Osteocyte (in vitro differentiated cells): Measurements from ENCODE around the gene PILRA. TPM values are rescaled to one million over a fixed set of nuclear protein-coding genes. Genes with fewer than 3 reads are reported as not detected.

Experiments
- DNase-seq: peaks from one replicate; pipeline ENCODE4 v3.0.0; 2021; ENCODE audit warnings: mixed read lengths; ENCODE audit not compliant: unreplicated experiment; ENCODE audit errors: extremely low spot score
- H3K27ac Mint-ChIP-seq: one replicate; pipeline ENCODE4 v1.8.0; 2021; ENCODE audit warnings: mild to moderate bottlenecking, mixed read lengths; ENCODE audit not compliant: unreplicated experiment
- H3K27me3 Mint-ChIP-seq: one replicate; pipeline ENCODE4 v1.8.0; 2021; ENCODE audit warnings: mixed read lengths; ENCODE audit not compliant: unreplicated experiment
- H3K36me3 Mint-ChIP-seq: one replicate; pipeline ENCODE4 v1.8.0; 2021; ENCODE audit warnings: mixed read lengths; ENCODE audit not compliant: unreplicated experiment
- H3K4me1 Mint-ChIP-seq: one replicate; pipeline ENCODE4 v1.8.0; 2021; ENCODE audit warnings: mixed read lengths; ENCODE audit not compliant: unreplicated experiment
- H3K4me3 Mint-ChIP-seq: one replicate; pipeline ENCODE4 v1.8.0; 2021; ENCODE audit warnings: mild to moderate bottlenecking, moderate library complexity, mixed read lengths; ENCODE audit not compliant: unreplicated experiment
- H3K9me3 Mint-ChIP-seq: one replicate; pipeline ENCODE4 v1.8.0; 2021; ENCODE audit warnings: mixed read lengths; ENCODE audit not compliant: unreplicated experiment
- total RNA-seq: library from RNA; stranded (reverse); gene quantifications from 2 replicates; pipeline ENCODE4 v1.2.1, GENCODE V29; 2021
- TF ChIP-seq, protein P1 (sequence below): fragments of 200-600 bp; sonication (generic); IDR thresholded peaks from 2 replicates; pipeline ENCODE4 v1.5.0; 2021; ENCODE audit warnings: antibody characterized with exemption, mild to moderate bottlenecking, moderate library complexity

PILRA gene
- total RNA-seq, 1 donor from 2014 or later, result 2.5 TPM

- H3K27ac Mint-ChIP-seq, result peak overlapping the region; percentile 82
- peaks cover 45% of the 10 kb centered on the region for H3K4me1 Mint-ChIP-seq
- peaks cover 27% of the 10 kb centered on the region for H3K36me3 Mint-ChIP-seq
- DNase-seq, result no peak
- H3K27me3 Mint-ChIP-seq, result no peaks in the 10 kb centered on the region
- peak overlapping the region; percentile 76 for H3K4me3 Mint-ChIP-seq
- no peaks in the 10 kb centered on the region for H3K9me3 Mint-ChIP-seq
- TF ChIP-seq, protein P1, sequence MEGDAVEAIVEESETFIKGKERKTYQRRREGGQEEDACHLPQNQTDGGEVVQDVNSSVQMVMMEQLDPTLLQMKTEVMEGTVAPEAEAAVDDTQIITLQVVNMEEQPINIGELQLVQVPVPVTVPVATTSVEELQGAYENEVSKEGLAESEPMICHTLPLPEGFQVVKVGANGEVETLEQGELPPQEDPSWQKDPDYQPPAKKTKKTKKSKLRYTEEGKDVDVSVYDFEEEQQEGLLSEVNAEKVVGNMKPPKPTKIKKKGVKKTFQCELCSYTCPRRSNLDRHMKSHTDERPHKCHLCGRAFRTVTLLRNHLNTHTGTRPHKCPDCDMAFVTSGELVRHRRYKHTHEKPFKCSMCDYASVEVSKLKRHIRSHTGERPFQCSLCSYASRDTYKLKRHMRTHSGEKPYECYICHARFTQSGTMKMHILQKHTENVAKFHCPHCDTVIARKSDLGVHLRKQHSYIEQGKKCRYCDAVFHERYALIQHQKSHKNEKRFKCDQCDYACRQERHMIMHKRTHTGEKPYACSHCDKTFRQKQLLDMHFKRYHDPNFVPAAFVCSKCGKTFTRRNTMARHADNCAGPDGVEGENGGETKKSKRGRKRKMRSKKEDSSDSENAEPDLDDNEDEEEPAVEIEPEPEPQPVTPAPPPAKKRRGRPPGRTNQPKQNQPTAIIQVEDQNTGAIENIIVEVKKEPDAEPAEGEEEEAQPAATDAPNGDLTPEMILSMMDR, result no peak
Observed at GRCh38 chr7:100430493-100431285, 57.4 kb downstream of the PILRA start.

DNA sequence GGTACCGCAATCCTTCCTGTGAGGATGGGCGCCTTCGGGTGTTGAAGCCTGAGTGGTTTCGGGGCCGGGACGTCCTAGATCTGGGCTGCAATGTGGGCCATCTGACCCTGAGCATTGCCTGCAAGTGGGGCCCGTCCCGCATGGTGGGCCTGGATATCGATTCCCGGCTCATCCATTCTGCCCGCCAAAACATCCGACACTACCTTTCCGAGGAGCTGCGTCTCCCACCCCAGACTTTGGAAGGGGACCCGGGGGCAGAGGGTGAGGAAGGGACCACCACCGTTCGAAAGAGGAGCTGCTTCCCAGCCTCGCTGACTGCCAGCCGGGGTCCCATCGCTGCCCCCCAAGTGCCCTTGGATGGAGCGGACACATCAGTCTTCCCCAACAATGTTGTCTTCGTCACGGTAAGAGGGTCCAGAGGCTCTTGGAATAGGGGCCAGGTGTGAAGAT, 58.0 kb downstream of the PILRA start:
- peak overlapping the region; percentile 31 for H3K27ac Mint-ChIP-seq
- no peaks in the 10 kb centered on the region for H3K9me3 Mint-ChIP-seq
- no peak for DNase-seq
- no peaks in the 10 kb centered on the region for H3K27me3 Mint-ChIP-seq
- H3K4me3 Mint-ChIP-seq, result peak overlapping the region; percentile 55
- H3K4me1 Mint-ChIP-seq, result peaks cover 46% of the 10 kb centered on the region
- peaks cover 27% of the 10 kb centered on the region for H3K36me3 Mint-ChIP-seq
- TF ChIP-seq, protein P1, result no peak

DNA sequence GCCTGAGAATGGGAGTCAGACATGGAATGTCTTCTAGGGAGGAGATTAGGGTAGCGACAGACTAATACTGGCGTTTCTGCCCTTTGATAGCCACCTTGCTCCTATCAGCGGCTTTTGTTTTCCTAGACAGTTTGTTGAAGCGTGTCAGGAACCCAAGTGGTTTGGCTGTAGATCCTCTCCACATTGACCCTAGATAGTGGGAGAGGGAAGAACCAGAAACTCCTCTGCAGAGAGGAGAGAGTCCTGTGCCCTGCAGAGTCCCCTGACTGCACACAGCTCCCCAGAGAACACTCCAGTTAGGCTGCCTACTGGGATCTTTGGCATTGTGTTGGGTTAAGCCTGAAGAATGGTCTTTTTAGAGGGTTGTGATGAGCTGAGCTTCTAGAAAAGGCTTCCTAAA, 58.8 kb downstream of the PILRA start:
- Mint-ChIP-seq H3K4me1 (peaks cover 50% of the 10 kb centered on the region), H3K9me3 (no peaks in the 10 kb centered on the region)

GRCh38 chr7:100432621-100433275, 59.5 kb downstream of the PILRA start:
- TF ChIP-seq, protein P1, result no peak
- no peak overlapping the region for H3K4me3 Mint-ChIP-seq
- peaks cover 48% of the 10 kb centered on the region for H3K4me1 Mint-ChIP-seq
- H3K27ac Mint-ChIP-seq, result peak overlapping the region; percentile 14
- no peaks in the 10 kb centered on the region for H3K9me3 Mint-ChIP-seq
- H3K27me3 Mint-ChIP-seq, result no peaks in the 10 kb centered on the region
- no peak for DNase-seq
- peaks cover 27% of the 10 kb centered on the region for H3K36me3 Mint-ChIP-seq

More for the DNA sequence above, 58.8 kb downstream of the PILRA start:
- H3K4me3 Mint-ChIP-seq, result peak overlapping the region; percentile 55
- no peak overlapping the region for H3K27ac Mint-ChIP-seq
- peaks cover 27% of the 10 kb centered on the region for H3K36me3 Mint-ChIP-seq
- no peaks in the 10 kb centered on the region for H3K27me3 Mint-ChIP-seq
- DNase-seq, result no peak
- TF ChIP-seq, protein P1, result no peak

GRCh38 chr7:100433276-100433591, 59.9 kb downstream of the PILRA start:
- Mint-ChIP-seq H3K9me3 (no peaks in the 10 kb centered on the region), H3K36me3 (peaks cover 27% of the 10 kb centered on the region), H3K27me3 (no peaks in the 10 kb centered on the region), H3K27ac (peak overlapping the region; percentile 18), H3K4me3 (no peak overlapping the region), H3K4me1 (peaks cover 43% of the 10 kb centered on the region)
- DNase-seq, result no peak
- TF ChIP-seq, protein P1, result no peak
